ENCODE measurements around the gene SAMD4B. TPM values are rescaled to one million over a fixed set of nuclear protein-coding genes. Genes with fewer than 3 reads are reported as not detected.
"Not testable (repeated sequence)": the region's sequence is repeated elsewhere in the genome, so short reads cannot be mapped to it uniquely, and the experiment has no call there.

The SAMD4B gene, protein sequence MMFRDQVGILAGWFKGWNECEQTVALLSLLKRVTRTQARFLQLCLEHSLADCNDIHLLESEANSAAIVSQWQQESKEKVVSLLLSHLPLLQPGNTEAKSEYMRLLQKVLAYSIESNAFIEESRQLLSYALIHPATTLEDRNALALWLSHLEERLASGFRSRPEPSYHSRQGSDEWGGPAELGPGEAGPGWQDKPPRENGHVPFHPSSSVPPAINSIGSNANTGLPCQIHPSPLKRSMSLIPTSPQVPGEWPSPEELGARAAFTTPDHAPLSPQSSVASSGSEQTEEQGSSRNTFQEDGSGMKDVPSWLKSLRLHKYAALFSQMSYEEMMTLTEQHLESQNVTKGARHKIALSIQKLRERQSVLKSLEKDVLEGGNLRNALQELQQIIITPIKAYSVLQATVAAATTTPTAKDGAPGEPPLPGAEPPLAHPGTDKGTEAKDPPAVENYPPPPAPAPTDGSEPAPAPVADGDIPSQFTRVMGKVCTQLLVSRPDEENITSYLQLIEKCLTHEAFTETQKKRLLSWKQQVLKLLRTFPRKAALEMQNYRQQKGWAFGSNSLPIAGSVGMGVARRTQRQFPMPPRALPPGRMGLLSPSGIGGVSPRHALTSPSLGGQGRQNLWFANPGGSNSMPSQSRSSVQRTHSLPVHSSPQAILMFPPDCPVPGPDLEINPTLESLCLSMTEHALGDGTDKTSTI
- total RNA-seq = 110 and 138 TPM in 2 replicates
- 151 TPM for polyA plus RNA-seq (2012)

DNA sequence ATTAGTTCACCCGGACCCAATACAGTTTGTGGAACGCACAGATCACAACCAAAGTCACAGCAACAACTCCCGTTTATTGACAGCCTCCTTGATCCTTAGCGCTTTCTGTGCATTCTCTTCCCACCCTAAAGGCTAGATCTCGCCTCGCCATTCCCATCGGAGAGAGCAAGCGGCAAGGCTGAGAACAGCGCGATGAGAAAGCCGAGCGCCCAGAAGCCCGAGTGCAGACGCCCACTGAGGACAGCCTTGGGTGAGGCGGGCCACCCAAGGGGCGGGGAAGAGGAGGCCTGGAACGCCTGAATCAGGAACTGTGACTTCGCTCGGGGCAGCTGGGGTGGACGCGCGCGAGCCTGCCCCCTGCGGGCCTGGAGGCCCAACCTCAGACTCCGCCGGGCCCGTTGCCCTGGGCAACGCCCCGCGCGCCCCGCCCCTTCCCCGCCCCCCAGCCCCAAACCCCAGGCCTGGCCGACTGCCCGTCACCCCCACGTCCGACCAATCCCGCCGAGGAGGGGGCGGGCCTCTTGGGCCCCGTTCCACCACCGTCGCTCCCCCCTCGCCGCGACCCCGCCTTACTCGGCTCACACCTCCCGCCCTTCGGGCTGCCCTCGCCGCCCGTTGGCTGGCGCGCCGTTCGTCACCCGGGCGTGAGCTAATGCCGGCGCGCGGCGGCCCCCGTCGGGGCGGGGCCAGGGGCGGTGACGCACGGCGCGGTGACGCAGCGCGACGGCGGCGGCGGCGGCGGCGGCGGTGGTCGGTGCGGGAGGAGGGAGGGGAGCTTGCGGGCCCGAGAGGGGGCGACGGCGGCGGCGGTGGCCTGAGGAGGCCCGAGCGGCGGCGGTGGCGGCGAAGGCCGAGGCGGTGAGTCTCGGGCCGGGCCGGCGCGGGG, at the start of gene SAMD4B:
SAMD4B (plus strand) TSS at position 703 of the 886 bp plus-strand sequence. CDS start 14,473 bp downstream, outside the sequence.
- peak; percentile 98 for DNase-seq (ENCODE audit: low read depth)

DNA sequence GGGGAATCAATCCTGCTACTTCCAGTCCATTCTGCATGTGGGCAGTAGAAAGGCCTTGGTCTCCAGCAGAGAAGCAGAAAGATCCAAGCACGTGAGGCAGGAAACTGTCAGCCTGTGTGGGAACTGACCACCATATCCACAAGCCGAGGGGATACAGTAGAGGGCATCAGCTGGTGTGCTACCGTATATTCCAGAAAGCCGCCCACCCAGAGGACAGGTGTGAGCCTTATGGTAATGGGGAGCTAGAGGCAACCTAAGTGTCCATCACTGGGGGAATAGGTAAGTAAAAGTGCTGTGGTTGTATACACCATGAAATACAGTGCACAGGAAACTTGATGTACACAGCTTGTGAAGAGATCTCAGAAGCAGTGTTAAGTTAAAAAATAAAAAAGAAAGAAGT, 48.8 kb upstream of the SAMD4B start:
- DNase-seq (ENCODE audit: low read depth) = no peak

DNA sequence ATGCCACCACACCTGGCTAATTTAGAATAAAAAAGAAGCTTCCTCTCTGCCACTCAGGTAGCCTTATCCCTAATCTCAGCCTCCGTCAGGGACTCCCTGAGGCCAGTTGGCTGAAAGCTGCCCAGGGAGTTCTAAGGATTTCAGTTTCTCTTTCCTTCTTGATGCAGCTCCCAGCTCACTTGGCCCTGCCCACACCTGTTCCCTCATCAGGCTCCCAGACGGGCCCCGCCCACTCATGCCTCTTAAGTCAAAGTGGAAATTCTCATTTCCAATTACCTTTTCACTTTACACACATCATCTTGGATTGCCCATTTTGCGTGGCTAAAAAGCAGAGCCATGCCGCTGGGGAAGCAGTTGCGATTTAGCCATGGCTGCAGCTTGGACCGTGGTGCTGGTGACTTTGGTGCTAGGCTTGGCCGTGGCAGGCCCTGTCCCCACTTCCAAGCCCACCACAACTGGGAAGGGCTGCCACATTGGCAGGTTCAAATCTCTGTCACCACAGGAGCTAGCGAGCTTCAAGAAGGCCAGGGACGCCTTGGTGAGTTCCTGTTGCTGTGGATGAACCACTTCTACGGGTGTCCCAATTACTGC, 46.1 kb upstream of the SAMD4B start, which contains the start of gene IFNL1:
IFNL1 (plus strand) TSS at position 353 of the 591 bp plus-strand sequence; CDS start at position 368, 15 bp downstream.
- DNase-seq (ENCODE audit: low read depth) = no peak

DNA sequence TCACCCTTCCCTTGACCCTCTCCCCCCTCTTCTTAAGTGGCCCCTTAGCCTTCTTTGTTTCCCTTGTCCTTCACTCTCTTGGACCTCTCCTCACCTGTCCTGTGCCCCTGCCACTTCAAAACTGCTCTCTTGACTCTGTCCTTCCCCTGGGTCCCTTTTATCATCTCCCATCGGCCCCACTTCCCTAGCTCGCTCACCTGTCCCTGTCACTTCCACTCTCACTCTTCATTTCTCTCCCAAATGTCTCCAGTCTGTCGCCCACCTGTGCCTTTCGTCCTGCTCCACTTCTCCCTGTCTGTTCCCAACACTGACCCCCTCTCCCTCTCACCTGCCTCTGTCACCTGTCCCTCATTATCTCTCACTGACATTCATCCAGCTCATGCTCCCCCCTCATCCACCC, 45.3 kb upstream of the SAMD4B start:
- DNase-seq (ENCODE audit: low read depth) = no peak

DNA sequence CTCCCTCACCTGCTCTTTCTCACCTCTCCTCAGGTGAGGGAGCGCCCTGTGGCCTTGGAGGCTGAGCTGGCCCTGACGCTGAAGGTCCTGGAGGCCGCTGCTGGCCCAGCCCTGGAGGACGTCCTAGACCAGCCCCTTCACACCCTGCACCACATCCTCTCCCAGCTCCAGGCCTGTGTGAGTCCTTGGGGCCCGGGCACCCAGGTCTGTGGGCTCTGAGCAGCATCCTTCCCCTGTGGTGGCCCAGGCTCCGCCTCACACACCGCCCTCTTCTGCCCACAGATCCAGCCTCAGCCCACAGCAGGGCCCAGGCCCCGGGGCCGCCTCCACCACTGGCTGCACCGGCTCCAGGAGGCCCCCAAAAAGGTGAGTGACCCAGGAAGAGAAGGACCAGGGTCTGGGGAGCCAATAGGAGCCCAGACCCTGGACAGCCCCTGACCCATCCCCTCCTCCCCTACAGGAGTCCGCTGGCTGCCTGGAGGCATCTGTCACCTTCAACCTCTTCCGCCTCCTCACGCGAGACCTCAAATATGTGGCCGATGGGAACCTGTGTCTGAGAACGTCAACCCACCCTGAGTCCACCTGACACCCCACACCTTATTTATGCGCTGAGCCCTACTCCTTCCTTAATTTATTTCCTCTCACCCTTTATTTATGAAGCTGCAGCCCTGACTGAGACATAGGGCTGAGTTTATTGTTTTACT, 44.1 kb upstream of the SAMD4B start:
- no peak for DNase-seq (ENCODE audit: low read depth)

DNA sequence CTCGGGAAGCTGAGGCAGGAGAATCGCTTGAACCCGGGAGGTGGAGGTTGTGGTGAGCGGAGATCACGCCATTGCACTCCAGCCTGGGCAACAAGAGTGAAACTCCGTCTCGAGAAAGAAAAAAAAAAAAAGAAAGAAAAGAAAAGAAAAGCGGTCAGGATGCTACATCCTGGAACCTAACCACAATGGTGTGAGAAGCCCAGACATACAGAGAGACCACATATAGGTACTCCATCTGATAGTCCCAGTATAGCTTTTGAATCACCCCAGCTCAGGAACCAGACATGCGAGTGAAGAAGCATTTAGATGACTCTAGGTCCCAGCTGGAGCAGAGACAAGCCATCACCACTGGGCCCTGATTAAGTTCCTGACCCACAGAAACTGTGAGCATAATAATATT, 42.8 kb upstream of the SAMD4B start:
- DNase-seq (ENCODE audit: low read depth) = no peak

DNA sequence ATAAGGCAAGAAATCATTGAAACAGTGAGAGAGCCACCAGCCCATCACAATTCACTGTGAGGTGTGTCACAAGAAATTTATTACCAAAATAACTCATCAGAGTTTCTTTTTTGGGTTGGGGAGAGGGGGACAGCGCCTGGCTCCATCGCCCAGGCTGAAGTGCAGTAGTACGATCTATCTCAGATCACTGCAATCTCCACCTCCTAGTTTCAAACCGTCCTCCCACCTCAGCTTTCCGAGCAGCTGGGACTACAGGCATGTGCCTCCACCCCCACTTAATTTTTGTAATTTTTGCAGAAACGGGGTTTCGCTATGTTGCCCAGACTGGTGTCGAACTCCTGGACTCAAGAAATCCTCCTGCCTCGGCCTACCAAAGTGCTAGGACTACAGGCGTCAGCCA, 42.4 kb upstream of the SAMD4B start:
- DNase-seq (ENCODE audit: low read depth) = no peak

DNA sequence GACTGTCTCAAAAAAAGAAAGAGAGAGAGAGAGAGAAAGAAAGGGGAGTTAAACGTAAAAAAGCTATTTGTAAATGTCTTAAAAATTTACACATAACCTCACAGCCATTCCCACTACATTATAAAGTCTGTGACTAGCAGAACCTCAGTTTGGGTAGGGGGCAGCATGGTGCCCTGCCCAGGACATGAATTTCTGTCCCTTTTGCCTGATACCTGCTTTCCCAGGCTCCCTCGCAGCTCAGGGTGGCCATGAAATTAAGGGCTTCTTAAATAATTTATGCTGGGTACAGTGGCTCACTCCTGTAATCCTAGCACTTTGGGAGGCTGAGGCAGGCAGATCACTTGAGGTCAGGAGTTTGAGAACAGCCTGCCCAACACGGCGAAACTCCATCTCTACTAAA, 41.2 kb upstream of the SAMD4B start:
- no peak for DNase-seq (ENCODE audit: low read depth)

DNA sequence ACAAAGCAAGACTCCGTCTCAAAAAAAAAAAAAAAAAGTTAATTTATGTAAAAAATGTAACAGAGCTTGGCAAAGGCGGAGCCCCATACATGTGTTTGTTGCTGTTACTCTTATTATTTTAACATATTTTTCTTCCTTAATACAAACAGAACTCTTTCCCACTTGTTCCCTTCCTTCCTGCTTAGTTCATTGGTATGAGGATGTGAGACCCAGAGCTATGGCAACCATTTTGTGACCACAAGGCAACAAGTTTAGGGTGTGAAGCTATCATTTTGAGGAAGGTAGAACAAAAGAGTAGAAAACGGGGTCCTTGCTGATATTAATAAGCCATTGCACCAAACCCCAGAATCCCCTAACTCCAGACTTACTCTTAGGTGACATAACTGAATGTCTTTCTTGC, 40.7 kb upstream of the SAMD4B start:
- DNase-seq (ENCODE audit: low read depth) = no peak

DNA sequence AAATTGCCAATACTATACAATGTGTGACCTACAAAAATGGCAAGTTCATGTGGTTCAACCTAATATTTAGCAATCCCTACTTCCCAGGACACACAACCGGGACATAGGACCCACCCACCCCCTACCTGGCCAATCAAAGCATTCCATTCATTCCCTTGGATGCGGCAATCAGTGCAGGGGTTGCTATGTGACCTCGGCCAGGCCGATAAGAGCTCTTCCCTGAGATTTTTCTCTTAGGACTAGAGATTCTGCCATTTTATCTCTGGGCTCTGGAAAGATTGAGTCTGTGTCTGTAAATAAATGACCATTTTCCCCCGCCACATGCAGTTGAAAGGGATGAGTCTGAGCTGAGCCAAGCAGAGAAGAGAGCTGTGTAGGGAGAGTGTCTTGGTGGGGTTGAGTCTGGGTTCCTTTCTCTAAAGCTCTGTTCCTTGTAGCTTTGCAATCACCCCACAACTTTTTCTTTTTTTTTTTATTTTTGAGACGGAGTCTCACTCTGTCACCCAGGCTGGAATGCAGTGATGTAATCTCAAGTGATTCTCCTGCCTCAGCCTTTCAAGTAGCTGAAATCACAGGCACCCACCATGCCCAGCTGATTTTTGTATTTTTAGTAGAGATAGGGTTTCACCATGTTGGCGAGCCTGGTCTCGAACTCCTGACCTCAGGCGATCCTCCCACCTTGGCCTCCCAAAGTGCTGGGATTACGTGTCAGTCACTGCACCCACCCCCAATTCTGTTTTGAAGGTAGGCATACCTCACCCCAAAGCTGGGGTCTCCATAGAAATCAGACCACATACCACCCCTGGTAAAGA, 38.6 kb upstream of the SAMD4B start:
- no peak for DNase-seq (ENCODE audit: low read depth)

DNA sequence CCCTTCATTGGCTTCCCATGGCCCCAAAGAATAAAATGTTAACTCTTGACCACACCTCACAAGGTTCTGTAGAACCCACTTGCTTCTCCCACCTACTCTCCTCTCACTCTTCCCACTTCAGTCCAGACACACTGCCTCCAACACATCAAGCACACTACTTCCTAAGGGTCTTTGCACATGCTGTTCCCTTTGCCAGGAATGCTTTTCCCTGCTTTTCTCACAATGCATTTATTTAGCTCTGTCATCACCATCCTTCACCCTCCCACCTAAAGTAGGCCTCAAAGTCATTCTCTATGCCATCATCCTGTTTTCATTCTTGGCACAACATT, 38.1 kb upstream of the SAMD4B start:
- no peak for DNase-seq (ENCODE audit: low read depth)

DNA sequence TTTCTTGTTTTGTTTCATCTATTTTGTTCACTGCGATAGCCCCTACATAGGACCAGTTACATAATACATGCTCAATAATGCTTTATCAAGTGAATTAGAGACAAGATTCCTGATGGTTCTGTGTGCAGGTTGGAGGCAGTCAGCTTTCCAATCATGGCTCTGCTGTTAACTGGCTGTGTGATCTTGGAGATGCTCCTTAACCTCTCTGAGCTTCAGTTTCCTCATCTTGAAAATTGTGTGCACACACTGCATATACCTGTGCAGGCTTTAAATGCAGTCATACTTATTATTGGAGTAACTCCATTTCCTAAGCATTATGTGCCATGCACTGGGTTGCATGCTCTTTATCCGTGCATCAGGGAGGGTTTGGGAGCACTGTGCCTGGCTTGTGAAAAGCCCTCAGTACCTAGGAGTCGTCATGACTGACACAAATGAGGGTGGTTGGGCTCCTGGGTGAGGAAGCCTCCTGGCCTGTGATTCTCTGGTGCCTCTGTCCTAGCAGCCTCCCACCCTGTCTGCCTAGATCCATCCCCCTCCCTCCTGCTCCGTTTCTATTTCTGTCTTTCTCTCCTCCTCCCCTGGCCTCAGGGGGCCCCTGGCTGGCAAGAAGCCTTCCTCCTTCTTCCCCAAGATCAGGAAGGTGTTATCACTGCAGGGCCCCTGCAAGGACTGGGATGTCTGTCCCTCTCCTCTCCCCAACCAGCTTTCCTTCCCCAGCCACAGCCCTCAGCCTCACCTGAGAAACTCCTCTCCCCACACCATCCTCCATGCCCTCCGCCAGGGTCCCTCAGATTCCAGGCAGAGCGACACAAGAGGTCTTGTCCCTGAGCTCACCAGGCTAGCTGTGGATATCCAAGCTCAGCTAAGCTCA, 37.3 kb upstream of the SAMD4B start:
- DNase-seq (ENCODE audit: low read depth) = no peak

DNA sequence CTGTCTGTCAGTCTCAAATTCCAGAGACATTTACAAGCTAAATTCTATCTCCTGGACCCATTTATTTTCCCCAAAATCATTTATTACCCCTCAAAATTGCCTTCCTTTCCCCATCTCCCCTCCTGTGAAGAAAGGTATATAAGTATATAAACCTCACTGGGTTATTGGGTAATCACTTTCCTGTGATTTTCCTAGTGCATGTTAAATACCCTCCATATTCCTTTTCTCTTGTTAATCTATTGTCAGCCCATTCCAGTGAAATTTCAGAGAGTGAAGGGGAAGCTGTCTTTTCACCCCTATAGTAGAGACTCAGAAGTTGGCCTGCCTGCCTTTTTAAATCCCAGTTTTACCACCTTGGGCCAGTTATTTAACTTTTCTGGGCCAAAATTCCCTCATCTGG, 36.1 kb upstream of the SAMD4B start:
- DNase-seq (ENCODE audit: low read depth) = no peak

DNA sequence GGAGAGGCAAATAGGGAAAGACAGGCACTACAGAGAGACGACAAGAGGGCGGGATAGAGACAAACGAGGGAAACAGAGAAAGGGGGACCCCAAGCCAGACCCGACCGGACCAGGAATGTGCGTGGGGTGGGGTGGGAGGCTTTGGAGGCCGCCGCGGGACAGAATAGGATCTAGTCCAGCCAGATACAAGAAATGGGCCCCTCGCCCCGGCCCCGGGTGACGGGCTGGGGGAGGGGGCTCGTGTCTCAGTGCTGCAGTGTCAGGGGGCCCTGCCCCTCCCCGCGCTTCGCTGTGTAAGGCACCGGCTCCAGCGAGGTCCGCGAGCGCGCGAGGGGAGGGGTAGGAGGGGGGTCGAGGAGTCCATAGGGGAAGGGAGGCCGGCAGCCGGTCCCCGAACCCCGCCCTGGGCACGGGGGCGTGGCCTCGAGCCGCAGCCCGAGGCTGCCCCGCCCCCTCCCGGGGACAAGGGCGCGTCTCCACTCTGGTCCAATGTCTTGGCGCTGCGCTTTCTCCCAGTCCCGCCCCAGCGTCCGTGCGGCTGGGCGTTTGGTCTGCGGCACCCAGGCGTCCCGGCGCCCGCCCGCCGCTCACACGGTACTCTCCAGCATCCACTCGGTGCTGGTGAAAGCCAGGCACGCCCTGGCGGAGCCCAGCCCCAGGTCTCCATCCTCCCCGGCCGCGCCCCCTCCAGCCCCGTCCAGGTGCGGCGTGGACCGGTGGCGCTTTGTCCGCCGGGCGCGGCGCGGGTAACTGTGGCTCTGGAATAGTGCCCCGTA, 35.0 kb upstream of the SAMD4B start:
- no peak for DNase-seq (ENCODE audit: low read depth)

DNA sequence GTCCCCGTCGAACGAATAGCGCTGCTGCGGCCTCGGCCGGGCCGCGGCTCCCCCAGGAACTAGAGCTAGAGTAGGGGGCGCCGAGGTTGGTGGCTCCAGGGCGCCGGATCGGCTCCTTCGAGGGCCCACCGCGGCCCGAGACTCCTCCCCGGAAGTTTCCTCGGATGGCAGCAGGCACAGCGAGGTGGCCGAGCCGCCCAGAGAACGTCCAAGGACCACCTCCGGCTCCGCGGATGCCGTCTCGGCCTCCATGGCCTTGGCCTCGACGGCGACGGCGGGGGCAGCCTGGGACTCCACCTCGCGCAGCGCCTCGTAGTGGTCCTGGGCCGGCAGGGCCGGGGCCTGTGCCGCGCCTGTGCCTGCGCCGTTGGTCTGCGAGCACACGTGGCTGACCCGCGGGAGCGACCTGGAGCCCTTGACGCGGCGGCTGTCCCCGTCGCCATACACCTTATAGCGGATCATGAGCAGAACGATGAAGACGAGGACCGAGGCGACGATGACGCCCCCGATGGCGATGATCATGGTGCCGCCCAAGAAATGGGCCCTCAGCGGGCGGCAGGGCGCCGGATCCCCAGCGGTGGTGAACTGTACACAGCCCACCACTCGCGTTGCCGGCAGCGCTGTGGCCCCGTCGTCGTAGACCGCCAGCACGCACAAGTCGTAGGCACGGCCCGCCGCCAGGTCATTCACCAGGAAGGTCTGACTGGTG, 34.2 kb upstream of the SAMD4B start:
- DNase-seq (ENCODE audit: low read depth) = no peak

DNA sequence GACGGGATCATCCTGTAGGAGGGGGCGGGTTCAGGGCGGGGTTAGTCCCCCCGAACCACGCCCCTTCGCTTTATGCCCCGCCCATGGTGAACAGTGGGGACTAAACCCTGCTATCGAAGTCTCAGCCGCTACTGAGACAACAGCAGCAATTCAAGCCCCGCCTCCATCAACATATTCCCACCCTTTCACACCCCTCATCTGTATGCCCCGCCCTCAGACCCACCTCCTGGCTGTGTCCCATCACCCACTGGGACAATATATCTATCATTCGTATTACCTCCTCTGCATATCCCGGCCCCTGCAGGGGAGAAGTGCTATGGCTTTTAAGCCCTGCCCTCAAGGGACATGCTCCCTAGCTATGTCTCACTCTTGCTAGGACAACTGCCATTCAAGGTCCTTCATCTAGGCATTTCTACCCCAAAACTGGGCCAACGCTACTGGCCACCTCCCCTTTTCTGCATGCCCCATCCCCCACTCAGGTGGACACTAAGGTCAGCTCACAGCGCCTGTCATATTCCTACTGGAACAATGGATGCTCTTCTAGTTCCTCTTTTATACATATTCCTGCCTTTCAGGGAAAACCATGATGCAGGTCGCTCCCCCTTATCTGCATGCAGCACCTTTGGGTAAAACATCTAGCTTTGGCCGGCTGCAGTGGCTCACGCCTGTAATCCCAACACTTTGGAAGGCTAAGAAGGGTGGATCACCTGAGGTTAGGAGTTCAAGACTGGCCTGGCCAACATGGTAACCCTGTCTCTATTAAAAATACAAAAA, 33.5 kb upstream of the SAMD4B start:
- no peak for DNase-seq (ENCODE audit: low read depth)

DNA sequence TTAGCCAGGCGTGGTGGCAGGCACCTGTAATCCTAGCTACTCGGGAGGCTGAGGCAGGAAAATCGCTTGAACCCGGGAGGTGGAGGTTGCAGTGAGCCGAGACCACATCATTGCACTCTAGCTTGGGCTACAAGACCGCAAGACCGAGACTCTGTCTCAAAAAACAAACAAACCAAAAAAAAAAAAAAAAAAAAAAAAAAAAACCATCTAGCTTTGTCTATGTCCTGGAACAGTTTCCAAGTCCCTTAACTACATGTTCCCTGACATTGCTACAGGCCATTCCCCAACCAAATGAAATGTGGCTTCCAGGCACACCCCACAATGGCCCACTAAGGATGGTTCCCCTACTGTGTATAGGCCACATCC, 32.9 kb upstream of the SAMD4B start:
- DNase-seq (ENCODE audit: low read depth) = not testable (repeated sequence)
